HG03378 (cell line): ENCODE measurements around the gene ARHGAP1.

Experiments used
- ATAC-seq: cut with Tn5 transposase; IDR thresholded peaks from one replicate; pipeline ENCODE4 v1.9.1; 2021; ENCODE audit warnings: mild to moderate bottlenecking, moderate library complexity; ENCODE audit not compliant: unreplicated experiment

Gene ARHGAP1

GRCh38 chr11:46643986-46644385 lies 56.4 kb downstream of the ARHGAP1 start:
- ATAC-seq = no peak

DNA sequence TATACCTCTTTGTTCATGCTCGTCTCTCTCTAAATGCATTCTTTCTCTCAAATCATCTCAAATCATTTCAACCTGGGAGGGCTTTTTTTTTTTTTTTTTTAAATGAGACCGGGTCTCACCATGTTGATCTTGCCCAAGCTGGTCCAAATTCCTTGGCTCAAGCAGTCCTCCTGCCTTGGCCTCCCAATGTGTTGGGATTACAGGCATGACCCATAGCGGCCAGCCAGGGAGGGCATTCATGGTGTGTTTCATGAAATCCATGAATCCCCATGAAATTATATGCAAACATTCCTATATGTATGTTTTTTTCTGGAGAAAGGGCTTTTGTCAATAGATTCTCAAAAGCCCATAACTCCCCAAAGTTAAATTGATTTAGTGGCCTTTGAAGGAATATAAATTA lies 56.9 kb downstream of the ARHGAP1 start:
- ATAC-seq = no peak

DNA sequence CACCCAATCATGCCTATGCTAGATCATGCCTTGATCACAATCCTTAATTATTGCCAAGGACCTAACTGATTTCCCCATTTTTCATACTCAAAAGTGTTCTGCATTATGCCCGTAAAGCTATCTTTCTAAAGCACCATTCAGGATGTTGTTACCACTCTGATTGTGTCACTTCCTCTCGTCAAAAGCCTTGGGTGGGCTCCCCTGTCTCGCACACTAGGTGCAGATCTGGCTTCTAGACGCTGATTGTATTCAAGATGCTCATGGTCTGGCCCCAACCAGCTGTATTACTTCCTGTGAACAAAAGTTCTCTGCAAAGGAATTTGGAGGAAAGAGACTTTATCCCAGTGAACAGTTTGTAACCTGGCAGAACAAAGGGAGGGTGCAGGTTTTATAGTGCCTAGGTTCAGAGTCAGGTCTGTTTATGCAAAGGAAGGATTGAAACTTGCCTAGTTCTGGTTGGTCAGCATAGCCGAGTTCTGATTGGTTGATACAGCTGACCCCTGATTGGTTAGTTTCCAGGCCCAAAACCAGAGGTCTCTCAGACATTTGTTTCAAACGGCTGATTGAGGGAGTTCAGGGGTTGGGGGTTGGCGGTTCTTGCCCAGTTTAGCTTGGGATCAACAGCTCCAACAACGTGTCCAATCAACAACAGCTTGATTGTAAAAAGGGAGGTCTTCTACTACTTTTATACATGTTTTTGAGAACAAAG lies 57.6 kb downstream of the ARHGAP1 start:
- ATAC-seq = no peak

DNA sequence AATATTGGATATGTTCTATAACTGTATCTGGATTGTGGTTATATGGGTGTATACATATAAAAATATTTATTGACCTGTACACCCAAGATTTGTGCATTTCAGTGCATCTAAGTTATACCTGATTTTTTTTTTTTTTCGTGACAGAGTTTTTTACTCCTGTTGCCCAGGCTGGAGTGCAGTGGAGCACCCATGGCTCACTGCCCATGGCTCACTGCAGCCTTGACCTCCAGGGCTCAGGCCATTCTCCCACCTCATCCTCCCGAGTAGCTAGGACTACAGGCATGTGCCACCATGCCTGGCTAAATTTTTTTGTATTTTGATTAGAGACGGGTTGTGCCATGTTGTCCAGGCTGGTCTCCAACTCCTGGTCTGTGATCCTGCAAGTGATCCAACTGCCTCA lies 58.8 kb downstream of the ARHGAP1 start:
- ATAC-seq = no peak

GRCh38 chr11:46640036-46640788 lies 60.2 kb downstream of the ARHGAP1 start:
- ATAC-seq = no peak

GRCh38 chr11:46639197-46639839 lies 61.1 kb downstream of the ARHGAP1 start:
- ATAC-seq = no peak

GRCh38 chr11:46637546-46637945 lies 62.9 kb downstream of the ARHGAP1 start:
- ATAC-seq = no peak

DNA sequence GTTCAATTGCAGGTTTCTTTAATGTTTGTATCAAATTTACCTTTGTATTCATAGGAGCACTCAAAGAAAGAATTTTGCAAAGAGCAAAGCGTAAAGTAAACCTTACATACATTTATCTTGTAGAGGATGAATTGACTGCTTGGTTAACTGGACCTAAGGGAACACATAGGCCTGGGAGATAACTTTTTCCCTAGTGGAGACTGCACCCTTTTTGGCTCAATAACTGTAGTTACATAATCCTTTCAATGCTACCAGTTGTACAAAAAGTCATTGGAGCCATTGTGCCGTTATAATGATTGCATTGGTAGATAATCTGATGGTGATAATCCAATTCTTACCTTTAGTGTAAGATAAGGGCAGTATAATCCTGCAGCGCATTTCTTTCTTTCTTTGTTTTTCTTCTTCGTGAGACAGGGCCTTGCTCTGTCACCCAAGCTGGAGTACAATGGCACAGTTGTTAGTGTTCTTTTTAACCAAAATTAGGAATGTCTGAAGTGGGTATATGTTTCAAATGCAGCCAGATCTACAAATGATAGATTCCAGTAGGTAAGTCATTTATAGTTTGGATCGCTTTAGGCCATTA lies 64.8 kb downstream of the ARHGAP1 start:
- ATAC-seq = no peak

GRCh38 chr11:46633291-46634217 lies 66.9 kb downstream of the ARHGAP1 start:
- no peak for ATAC-seq

GRCh38 chr11:46632502-46632901 lies 67.9 kb downstream of the ARHGAP1 start:
- no peak for ATAC-seq

- no peak for ATAC-seq
Observed at GRCh38 chr11:46631676-46632075, 68.7 kb downstream of the ARHGAP1 start.

GRCh38 chr11:46630237-46630636 lies 70.2 kb downstream of the ARHGAP1 start:
- no peak for ATAC-seq

GRCh38 chr11:46628961-46629360 lies 71.5 kb downstream of the ARHGAP1 start:
- no peak for ATAC-seq
